ENCODE data around the gene FASTKD1.
A peak's percentile ranks its signal among the peaks of the same experiment; 100 is the strongest.
"Not testable (repeated sequence)": the region's sequence is repeated elsewhere in the genome, so short reads cannot be mapped to it uniquely, and the experiment has no call there.

FASTKD1 gene

GRCh38 chr2:169584005-169584877 is 10.6 kb upstream of the FASTKD1 start, which contains the start of gene PPIG:
PPIG (plus strand) TSS chr2:169584351; CDS start chr2:169604042, 19,691 bp downstream.
- H3K36me3 Mint-ChIP-seq (ENCODE audit: low read depth): peaks cover 14% of the 10 kb centered on the region
- peaks cover 18% of the 10 kb centered on the region for H3K4me1 Mint-ChIP-seq
- peak within 1 kb of the TSS; percentile 99 to 100 (median 100) for H3K4me3 Mint-ChIP-seq
- no peak for TF ChIP-seq CTCF (IDR thresholded peaks at IDR 0.05; ENCODE audit: unreplicated experiment in 3 of 3)
- H3K27ac Mint-ChIP-seq: peak within 1 kb of the TSS; percentile 96 to 100 (median 100)
- H3K9me3 Mint-ChIP-seq: peaks cover 6% of the 10 kb centered on the region
- peaks cover 3% of the 10 kb centered on the region for H3K27me3 Mint-ChIP-seq (ENCODE audit: low read depth)

GRCh38 chr2:169583518-169583917 is 9.9 kb upstream of the FASTKD1 start:
- Mint-ChIP-seq H3K27ac (peak overlapping the region in 2 of 3 experiments; percentile 96 to 100), H3K4me3 (peak overlapping the region; percentile 74 to 100 (median 100)), H3K27me3 (ENCODE audit: low read depth) (peaks cover 4% of the 10 kb centered on the region), H3K4me1 (peaks cover 18% of the 10 kb centered on the region), H3K9me3 (peaks cover 6% of the 10 kb centered on the region), H3K36me3 (ENCODE audit: low read depth) (peaks cover 10% of the 10 kb centered on the region)
- no peak for TF ChIP-seq CTCF (IDR thresholded peaks at IDR 0.05; ENCODE audit: unreplicated experiment in 3 of 3)

- H3K9me3 Mint-ChIP-seq; H3K36me3 Mint-ChIP-seq (ENCODE audit: low read depth); H3K27me3 Mint-ChIP-seq (ENCODE audit: low read depth); H3K27ac Mint-ChIP-seq: not testable (repeated sequence)
- Mint-ChIP-seq H3K4me3 (peak overlapping the region; percentile 58 to 74 (median 70)), H3K4me1 (peaks cover 18% of the 10 kb centered on the region)
Observed at GRCh38 chr2:169582552-169583266, 9.0 kb upstream of the FASTKD1 start.

- Mint-ChIP-seq H3K4me3 (peak overlapping the region in 1 of 3 experiments; percentile 15), H3K27ac (no peak overlapping the region), H3K4me1 (no peaks in the 10 kb centered on the region), H3K27me3 (ENCODE audit: low read depth) (peaks cover 4% of the 10 kb centered on the region), H3K36me3 (ENCODE audit: low read depth) (peaks cover 3% of the 10 kb centered on the region), H3K9me3 (peaks cover 3% of the 10 kb centered on the region)
- no peak for TF ChIP-seq CTCF (IDR thresholded peaks at IDR 0.05; ENCODE audit: unreplicated experiment in 3 of 3)
Observed at GRCh38 chr2:169579044-169579443, 5.4 kb upstream of the FASTKD1 start.

GRCh38 chr2:169575264-169575663 is 1.6 kb upstream of the FASTKD1 start:
- H3K4me3 Mint-ChIP-seq; H3K27me3 Mint-ChIP-seq (ENCODE audit: low read depth); H3K36me3 Mint-ChIP-seq (ENCODE audit: low read depth); H3K9me3 Mint-ChIP-seq; H3K27ac Mint-ChIP-seq: not testable (repeated sequence)
- peaks cover 20% of the 10 kb centered on the region for H3K4me1 Mint-ChIP-seq

GRCh38 chr2:169574539-169574938 is 874 bp upstream of the FASTKD1 start:
- peaks cover 26% of the 10 kb centered on the region for H3K4me1 Mint-ChIP-seq

GRCh38 chr2:169573974-169574299 is 272 bp upstream of the FASTKD1 start:
- H3K27ac Mint-ChIP-seq: peak overlapping the region; percentile 52 to 95 (median 87)
- H3K27me3 Mint-ChIP-seq (ENCODE audit: low read depth): no peaks in the 10 kb centered on the region
- H3K4me1 Mint-ChIP-seq: peaks cover 26% of the 10 kb centered on the region
- H3K4me3 Mint-ChIP-seq: peak overlapping the region; percentile 96 to 99 (median 97)
- H3K9me3 Mint-ChIP-seq: no peaks in the 10 kb centered on the region
- TF ChIP-seq CTCF (IDR thresholded peaks at IDR 0.05; ENCODE audit: unreplicated experiment in 3 of 3): no peak
- H3K36me3 Mint-ChIP-seq (ENCODE audit: low read depth): no peaks in the 10 kb centered on the region

More at GRCh38 chr2:169574539-169574938, 874 bp upstream of the FASTKD1 start:
- H3K36me3 Mint-ChIP-seq (ENCODE audit: low read depth); H3K27ac Mint-ChIP-seq; H3K27me3 Mint-ChIP-seq (ENCODE audit: low read depth); H3K9me3 Mint-ChIP-seq: not testable (repeated sequence)
- H3K4me3 Mint-ChIP-seq: peak overlapping the region; percentile 54 to 64 (median 63)
